NCI-H345 (cell line): ENCODE measurements around the gene VAMP3.
"Not testable (repeated sequence)": the region's sequence is repeated elsewhere in the genome, so short reads cannot be mapped to it uniquely, and the experiment has no call there.

ENCODE experiments used
- DNase-seq: peaks from one replicate; lab custom pipeline; 2025; lab: John Stamatoyannopoulos, UW

Gene VAMP3

GRCh38 chr1:7768583-7768982 is 2.5 kb upstream of the VAMP3 start:
- no peak for DNase-seq

- DNase-seq = peak; percentile 55
These were observed 1.3 kb upstream of the VAMP3 start for GRCh38 chr1:7769673-7770412.

GRCh38 chr1:7770669-7770996 is 463 bp upstream of the VAMP3 start:
- DNase-seq = no peak

- DNase-seq = no peak
These were observed 765 bp downstream of the VAMP3 start for GRCh38 chr1:7771823-7772299.

- DNase-seq = no peak
These were observed 6.5 kb downstream of the VAMP3 start for GRCh38 chr1:7777591-7777990.

GRCh38 chr1:7778133-7778628 is 7.1 kb downstream of the VAMP3 start:
- DNase-seq = no peak

GRCh38 chr1:7780976-7781375 is 9.9 kb downstream of the VAMP3 start:
- no peak for DNase-seq

- DNase-seq = no peak
These were observed 10.4 kb downstream of the VAMP3 start for GRCh38 chr1:7781501-7781900.

GRCh38 chr1:7781923-7782495 is 10.9 kb downstream of the VAMP3 start:
- no peak for DNase-seq

GRCh38 chr1:7783178-7783711 is 12.1 kb downstream of the VAMP3 start:
- DNase-seq = peak; percentile 64

GRCh38 chr1:7783826-7784491 is 12.9 kb downstream of the VAMP3 start, which contains the start of gene PER3:
Gene PER3 (plus strand): TSS chr1:7784291. CDS start chr1:7784878, 587 bp downstream.
- peak; percentile 97 for DNase-seq

GRCh38 chr1:7784492-7785071 is 13.5 kb downstream of the VAMP3 start:
- DNase-seq = peak; percentile 27

GRCh38 chr1:7785108-7785507 is 14.0 kb downstream of the VAMP3 start:
- DNase-seq = no peak

GRCh38 chr1:7786795-7787194 is 15.7 kb downstream of the VAMP3 start:
- no peak for DNase-seq

GRCh38 chr1:7789828-7790227 is 18.7 kb downstream of the VAMP3 start:
- no peak for DNase-seq

GRCh38 chr1:7791027-7791426 is 19.9 kb downstream of the VAMP3 start:
- not testable (repeated sequence) for DNase-seq

GRCh38 chr1:7795406-7795805 is 24.3 kb downstream of the VAMP3 start:
- no peak for DNase-seq

- no peak for DNase-seq
These were observed 34.4 kb downstream of the VAMP3 start for GRCh38 chr1:7805460-7805859.

- peak; percentile 1 for DNase-seq
These were observed 37.3 kb downstream of the VAMP3 start for GRCh38 chr1:7808253-7808844.

GRCh38 chr1:7809742-7810141 is 38.6 kb downstream of the VAMP3 start:
- no peak for DNase-seq

- DNase-seq = no peak
These were observed 39.3 kb downstream of the VAMP3 start for GRCh38 chr1:7810395-7810794.

GRCh38 chr1:7811476-7811875 is 40.4 kb downstream of the VAMP3 start:
- no peak for DNase-seq
